ENCODE measurements around the gene SAE1. TPM values are rescaled to one million over a fixed set of nuclear protein-coding genes. Genes with fewer than 3 reads are reported as not detected.

SAE1 gene
- total and polyA plus RNA-seq, 2 of the 4 experiments (the other 2 are of a cell fraction), result 165 to 184 TPM

- ATAC-seq (ENCODE audit: low read depth), result peak; percentile 77
- TF ChIP-seq NFE2L2 (IDR thresholded peaks at IDR 0.05; ENCODE audit: low read depth, low read length), result no peak
- TF ChIP-seq, protein P1, sequence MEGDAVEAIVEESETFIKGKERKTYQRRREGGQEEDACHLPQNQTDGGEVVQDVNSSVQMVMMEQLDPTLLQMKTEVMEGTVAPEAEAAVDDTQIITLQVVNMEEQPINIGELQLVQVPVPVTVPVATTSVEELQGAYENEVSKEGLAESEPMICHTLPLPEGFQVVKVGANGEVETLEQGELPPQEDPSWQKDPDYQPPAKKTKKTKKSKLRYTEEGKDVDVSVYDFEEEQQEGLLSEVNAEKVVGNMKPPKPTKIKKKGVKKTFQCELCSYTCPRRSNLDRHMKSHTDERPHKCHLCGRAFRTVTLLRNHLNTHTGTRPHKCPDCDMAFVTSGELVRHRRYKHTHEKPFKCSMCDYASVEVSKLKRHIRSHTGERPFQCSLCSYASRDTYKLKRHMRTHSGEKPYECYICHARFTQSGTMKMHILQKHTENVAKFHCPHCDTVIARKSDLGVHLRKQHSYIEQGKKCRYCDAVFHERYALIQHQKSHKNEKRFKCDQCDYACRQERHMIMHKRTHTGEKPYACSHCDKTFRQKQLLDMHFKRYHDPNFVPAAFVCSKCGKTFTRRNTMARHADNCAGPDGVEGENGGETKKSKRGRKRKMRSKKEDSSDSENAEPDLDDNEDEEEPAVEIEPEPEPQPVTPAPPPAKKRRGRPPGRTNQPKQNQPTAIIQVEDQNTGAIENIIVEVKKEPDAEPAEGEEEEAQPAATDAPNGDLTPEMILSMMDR (conservative IDR thresholded peaks at IDR 0.05; ENCODE audit: low read depth, low read length), result no peak
- no peak for TF ChIP-seq POLR2A (IDR thresholded peaks at IDR 0.05; ENCODE audit: low read depth, low read length)
- TF ChIP-seq CEBPB (IDR thresholded peaks at IDR 0.05; ENCODE audit: low read depth, low read length), result no peak
- TF ChIP-seq RAD21 (IDR thresholded peaks at IDR 0.05; ENCODE audit: low read length), result no peak
- TF ChIP-seq BHLHE40 (IDR thresholded peaks at IDR 0.05; ENCODE audit: low read depth, low read length), result no peak
- TF ChIP-seq MAFK (IDR thresholded peaks at IDR 0.05; ENCODE audit: low read depth, low read length), result no peak
- no peak for TF ChIP-seq FOS (IDR thresholded peaks at IDR 0.05; ENCODE audit: low read depth, low read length)
- TF ChIP-seq, protein P2, sequence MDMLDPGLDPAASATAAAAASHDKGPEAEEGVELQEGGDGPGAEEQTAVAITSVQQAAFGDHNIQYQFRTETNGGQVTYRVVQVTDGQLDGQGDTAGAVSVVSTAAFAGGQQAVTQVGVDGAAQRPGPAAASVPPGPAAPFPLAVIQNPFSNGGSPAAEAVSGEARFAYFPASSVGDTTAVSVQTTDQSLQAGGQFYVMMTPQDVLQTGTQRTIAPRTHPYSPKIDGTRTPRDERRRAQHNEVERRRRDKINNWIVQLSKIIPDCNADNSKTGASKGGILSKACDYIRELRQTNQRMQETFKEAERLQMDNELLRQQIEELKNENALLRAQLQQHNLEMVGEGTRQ (IDR thresholded peaks at IDR 0.05; ENCODE audit: low read depth, low read length), result no peak
- TF ChIP-seq, protein P3, sequence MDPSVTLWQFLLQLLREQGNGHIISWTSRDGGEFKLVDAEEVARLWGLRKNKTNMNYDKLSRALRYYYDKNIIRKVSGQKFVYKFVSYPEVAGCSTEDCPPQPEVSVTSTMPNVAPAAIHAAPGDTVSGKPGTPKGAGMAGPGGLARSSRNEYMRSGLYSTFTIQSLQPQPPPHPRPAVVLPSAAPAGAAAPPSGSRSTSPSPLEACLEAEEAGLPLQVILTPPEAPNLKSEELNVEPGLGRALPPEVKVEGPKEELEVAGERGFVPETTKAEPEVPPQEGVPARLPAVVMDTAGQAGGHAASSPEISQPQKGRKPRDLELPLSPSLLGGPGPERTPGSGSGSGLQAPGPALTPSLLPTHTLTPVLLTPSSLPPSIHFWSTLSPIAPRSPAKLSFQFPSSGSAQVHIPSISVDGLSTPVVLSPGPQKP (IDR thresholded peaks at IDR 0.05; ENCODE audit: borderline replicate concordance, low read depth, low read length), result no peak
- TF ChIP-seq MAZ (IDR thresholded peaks at IDR 0.05; ENCODE audit: borderline replicate concordance, low read depth, low read length), result no peak
- TF ChIP-seq MXI1 (IDR thresholded peaks at IDR 0.05; ENCODE audit: borderline replicate concordance, low read depth, low read length), result no peak
- no peak for TF ChIP-seq SMC3 (IDR thresholded peaks at IDR 0.05; ENCODE audit: low read depth, low read length)
- no peak for TF ChIP-seq RCOR1 (IDR thresholded peaks at IDR 0.05; ENCODE audit: insufficient replicate concordance, low read length)
- no peak for TF ChIP-seq CHD1 (IDR thresholded peaks at IDR 0.05; ENCODE audit: low read depth, low read length)
- TF ChIP-seq RFX5 (IDR thresholded peaks at IDR 0.05; ENCODE audit: low read depth, low read length), result no peak
- H2AK9ac ChIP-seq (replicated peaks; ENCODE audit: low read depth, low read length, poor library complexity), result peak overlapping the region; percentile 29
- H3K27me3 ChIP-seq (ENCODE audit: control insufficient read depth, insufficient read depth, low read length), result no peaks in the 10 kb centered on the region
- H3K27ac ChIP-seq (ENCODE audit: insufficient read depth, low read length), result peak overlapping the region; percentile 90; the same call in 1 of the 2 replicates
- H3K14ac ChIP-seq (replicated peaks; ENCODE audit: low read depth, low read length), result peak overlapping the region; percentile 83
- H2BK5ac ChIP-seq (ENCODE audit: low read depth, low read length, poor library complexity, severe bottlenecking), result peak overlapping the region; percentile 78
- CTCF ChIA-PET, result interaction anchor here (0.9 to 4.7 kb wide), 8 partner anchors 10 to 53 kb away, joined by 3 to 67 read pairs (median 4); no protein-coding TSS in a partner anchor
- H3K9me1 ChIP-seq (ENCODE audit: insufficient read depth, low read length), result no peaks in the 10 kb centered on the region; the same call in 1 of the 2 replicates
- H3K23ac ChIP-seq (ENCODE audit: low read depth, low read length), result no peak overlapping the region; the same call in 1 of the 2 replicates
- peak overlapping the region; percentile 76 for H3K4me2 ChIP-seq (ENCODE audit: low read depth, low read length)
- H4K8ac ChIP-seq (ENCODE audit: low read depth in 2 of 2, low read length in 2 of 2), result peak overlapping the region in 1 of 2 experiments; percentile 74; a peak in 2 of 4 replicates
- dilution Hi-C loops (cut with HindIII; ENCODE audit: low sequenced_read_pairs, unreplicated experiment) (no loop called here), intact Hi-C loops (cut with micrococcal nuclease) (loop anchor here (1.0 kb wide), 3 partner anchors 16 to 61 kb away; no protein-coding TSS in a partner anchor), in situ Hi-C loops (cut with MboI; ENCODE audit: low sequenced_read_pairs) (no loop called here)
- H4K91ac ChIP-seq (ENCODE audit: insufficient read depth, low read depth, low read length), result peak overlapping the region; percentile 82; the same call in 1 of the 2 replicates
- peaks cover 23% of the 10 kb centered on the region for H3K4me1 ChIP-seq (ENCODE audit: control insufficient read depth, insufficient read depth, low read length)
- peak overlapping the region; percentile 69 for H3K18ac ChIP-seq (ENCODE audit: low read depth, low read length)
- H3K4me3 ChIP-seq (ENCODE audit: insufficient read depth, low read depth, low read length), result no peak overlapping the region
- no peaks in the 10 kb centered on the region for H3K9me3 ChIP-seq (ENCODE audit: control insufficient read depth, insufficient read depth, low read length)
- H2BK120ac ChIP-seq (ENCODE audit: low read depth, low read length), result peak overlapping the region; percentile 78; the same call in 1 of the 2 replicates
- peak overlapping the region; percentile 75; the same call in 1 of the 2 replicates for H2BK20ac ChIP-seq (ENCODE audit: low read depth, low read length)
- H3K9ac ChIP-seq (ENCODE audit: low read depth, low read length), result peak overlapping the region; percentile 56
- H3K4ac ChIP-seq (ENCODE audit: low read depth, low read length), result peak overlapping the region; percentile 86
- H3K56ac ChIP-seq (ENCODE audit: extremely low read depth, insufficient read depth, low read length), result no peak overlapping the region
- H4K5ac ChIP-seq (ENCODE audit: low read depth, low read length), result no peak overlapping the region; the same call in 1 of the 2 replicates
- DNase-seq, result no peak
- peaks cover 0 to 24% of the 10 kb centered on the region in 2 experiments; a peak in 1 of 4 replicates for H3K79me1 ChIP-seq (ENCODE audit: low read depth in 1 of 2, low read length in 2 of 2)
- no TSS peak for BruUV-seq (replicated peaks)
- H2AK5ac ChIP-seq (ENCODE audit: low read depth, low read length), result peak overlapping the region; percentile 92; the same call in 1 of the 2 replicates
- POLR2A ChIA-PET (ENCODE audit: unreplicated experiment), result interaction anchor here (0.6 to 1.5 kb wide), 5 partner anchors 16 to 65 kb away, joined by 3 to 6 read pairs (median 3); partner anchors contain the start of gene CCDC9
- peak overlapping the region; percentile 67; the same call in 1 of the 3 replicates for H2BK15ac ChIP-seq (ENCODE audit: low read depth, low read length)
- peaks cover 27% of the 10 kb centered on the region for H3K36me3 ChIP-seq (ENCODE audit: control insufficient read depth, insufficient read depth, low read length)
- peaks cover 13% of the 10 kb centered on the region for H4K20me1 ChIP-seq (ENCODE audit: insufficient read depth, low read length)
- H2AFZ ChIP-seq (replicated peaks; ENCODE audit: low read length, poor library complexity), result no peak overlapping the region
These were observed 79.5 kb downstream of the SAE1 start for GRCh38 chr19:47210180-47210490.

All from IMR-90 (cell line).